Measurements from ENCODE around the gene BBS1. TPM values are rescaled to one million over a fixed set of nuclear protein-coding genes. Genes with fewer than 3 reads are reported as not detected.

BBS1 gene
- total RNA-seq, 2 experiments from 2014 or later, result 14.7 to 15.7 TPM

GRCh38 chr11:66466225-66467033 is 44.0 kb upstream of the BBS1 start, which contains the start of gene PELI3:
Gene PELI3 (plus strand): TSS chr11:66466905. CDS start chr11:66468129, 1,224 bp downstream.
- TF ChIP-seq CTCF (conservative IDR thresholded peaks at IDR 0.05; ENCODE audit: low read length), result no peak
- TF ChIP-seq EZH2phosphoT487 (IDR thresholded peaks at IDR 0.05; ENCODE audit: borderline replicate concordance, low read depth, low read length), result no peak
- no TSS peak for BruUV-seq (replicated peaks)
- peak within 1 kb of the TSS; percentile 73 for H3K27ac ChIP-seq (ENCODE audit: low read depth, low read length, poor library complexity, severe bottlenecking)

GRCh38 chr11:66467034-66467659 is 43.3 kb upstream of the BBS1 start:
- Histone ChIP-seq H3K4me1 (ENCODE audit: insufficient read depth, low read length, poor library complexity, severe bottlenecking) (peaks cover 29% of the 10 kb centered on the region), H4K20me1 (ENCODE audit: insufficient read depth, low read length) (no peaks in the 10 kb centered on the region), H3K4me3 (ENCODE audit: low read depth, low read length, poor library complexity, severe bottlenecking) (peak overlapping the region; percentile 69), H3K9me3 (ENCODE audit: low read length) (peaks cover 10% of the 10 kb centered on the region), H2AFZ (ENCODE audit: low read length) (peak overlapping the region; percentile 11; the same call in 1 of the 2 replicates), H3K36me3 (ENCODE audit: insufficient read depth, low read length) (peaks cover 5% of the 10 kb centered on the region; the same call in 1 of the 2 replicates), H3K4me2 (ENCODE audit: low read length) (peak overlapping the region; percentile 90), H3K9me2 (ENCODE audit: insufficient read depth, low read length) (no peaks in the 10 kb centered on the region), H3K79me2 (ENCODE audit: insufficient read depth, low read depth, low read length) (no peaks in the 10 kb centered on the region), H3K27ac (ENCODE audit: low read depth, low read length, poor library complexity, severe bottlenecking) (no peak overlapping the region)
- ChIA-PET CTCF (ENCODE audit: unreplicated experiment) (interaction anchor here (0.6 to 1.0 kb wide), 3 partner anchors 44 to 884 kb away, joined by 3 to 12 read pairs (median 8); no protein-coding TSS in a partner anchor), POLR2A (interaction anchor here (0.6 to 1.4 kb wide), 3 partner anchors 9 to 470 kb away, joined by 4 to 5 read pairs (median 4); partner anchors contain the start of gene DPP3)
- TF ChIP-seq CTCF (conservative IDR thresholded peaks at IDR 0.05; ENCODE audit: low read length), result 0 out of 2 replicates have a peak, but pooled peaks have one; percentile 27
- TF ChIP-seq EZH2phosphoT487 (IDR thresholded peaks at IDR 0.05; ENCODE audit: borderline replicate concordance, low read depth, low read length), result no peak
- intact Hi-C loops (cut with micrococcal nuclease; ENCODE audit: unreplicated experiment), result no loop called here
- no peak for DNase-seq (ENCODE audit: low spot score)
- BruUV-seq (replicated peaks), result no TSS peak

More at GRCh38 chr11:66466225-66467033, 44.0 kb upstream of the BBS1 start, which contains the start of gene PELI3:
- peaks cover 5% of the 10 kb centered on the region; the same call in 1 of the 2 replicates for H3K36me3 ChIP-seq (ENCODE audit: insufficient read depth, low read length)
- peak within 1 kb of the TSS; percentile 69 for H3K4me3 ChIP-seq (ENCODE audit: low read depth, low read length, poor library complexity, severe bottlenecking)
- H2AFZ ChIP-seq (ENCODE audit: low read length), result peak within 1 kb of the TSS; percentile 77
- peak within 1 kb of the TSS; percentile 90 for H3K4me2 ChIP-seq (ENCODE audit: low read length)
- H4K20me1 ChIP-seq (ENCODE audit: insufficient read depth, low read length), result no peaks in the 10 kb centered on the region
- intact Hi-C loops (cut with micrococcal nuclease; ENCODE audit: unreplicated experiment), result no loop called here
- POLR2A ChIA-PET, result interaction anchor here (0.6 to 1.4 kb wide), 9 partner anchors 8 to 795 kb away, joined by 3 to 6 read pairs (median 3); no protein-coding TSS in a partner anchor
- H3K9me3 ChIP-seq (ENCODE audit: low read length), result peaks cover 13% of the 10 kb centered on the region
- no peaks in the 10 kb centered on the region for H3K9me2 ChIP-seq (ENCODE audit: insufficient read depth, low read length)
- DNase-seq (ENCODE audit: low spot score), result peak; percentile 93
- CTCF ChIA-PET (ENCODE audit: unreplicated experiment), result interaction anchor here (0.5 to 1.0 kb wide), 10 partner anchors 17 to 1948 kb away, joined by 3 to 12 read pairs (median 6); partner anchors contain the start of gene NPAS4
- no peaks in the 10 kb centered on the region for H3K79me2 ChIP-seq (ENCODE audit: insufficient read depth, low read depth, low read length)
- peaks cover 36% of the 10 kb centered on the region for H3K4me1 ChIP-seq (ENCODE audit: insufficient read depth, low read length, poor library complexity, severe bottlenecking)
